ENCODE measurements around the gene GP5. TPM values are rescaled to one million over a fixed set of nuclear protein-coding genes. Genes with fewer than 3 reads are reported as not detected.

Gene GP5
- total RNA-seq, 2 donors from 2014 or later = 0.09 to 0.13 TPM

DNA sequence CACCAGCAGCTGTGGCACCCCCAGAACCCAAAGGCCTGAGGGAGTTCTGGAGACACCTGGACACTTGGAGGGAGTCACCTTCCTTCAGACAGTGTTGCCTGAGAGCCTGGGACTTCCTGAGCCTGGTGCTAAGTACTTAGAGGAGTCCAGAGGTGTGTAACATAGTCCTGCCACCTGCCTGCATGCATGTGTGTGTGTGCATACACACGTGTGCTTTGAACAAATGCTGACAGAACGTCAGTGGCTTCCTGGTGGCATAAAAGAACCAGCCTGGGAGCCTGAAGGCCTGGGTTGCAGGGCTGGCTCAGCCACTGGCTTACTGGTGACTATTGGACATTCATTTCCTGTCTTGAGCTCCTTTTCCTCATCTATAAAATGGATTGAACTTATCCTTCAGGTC lies 44.8 kb downstream of the GP5 start:
- Mint-ChIP-seq H3K27ac (no peak overlapping the region), H3K4me3 (no peak overlapping the region), H3K9me3 (no peaks in the 10 kb centered on the region), H3K27me3 (ENCODE audit: insufficient read depth) (peaks cover 38% of the 10 kb centered on the region), H3K4me1 (peaks cover 14% of the 10 kb centered on the region), H3K36me3 (ENCODE audit: low read depth) (no peaks in the 10 kb centered on the region)
- Histone ChIP-seq H3K4me3 (ENCODE audit: low read length) (no peak overlapping the region), H3K9me3 (ENCODE audit: control insufficient read depth, low read length) (no peaks in the 10 kb centered on the region), H3K4me1 (ENCODE audit: control insufficient read depth, insufficient read depth, low read length) (no peaks in the 10 kb centered on the region), H3K27ac (ENCODE audit: low read depth, low read length) (no peak overlapping the region), H3K36me3 (ENCODE audit: control insufficient read depth, insufficient read depth, low read length) (no peaks in the 10 kb centered on the region), H3K9ac (ENCODE audit: extremely low read depth, low read length, poor library complexity, severe bottlenecking) (no peak overlapping the region), H3K27me3 (ENCODE audit: control insufficient read depth, insufficient read depth, low read length, poor library complexity, severe bottlenecking) (peaks cover 13% of the 10 kb centered on the region)
- DNase-seq = no peak
- 83 to 89% methylated on average over 2 of the region's 2 CpGs for WGBS, 2 experiments (ENCODE audit: insufficient coverage in 1 of 2, insufficient read length in 1 of 2)
- no peak for TF ChIP-seq CTCF (conservative IDR thresholded peaks at IDR 0.05)

GRCh38 chr3:194352667-194353246 lies 46.3 kb downstream of the GP5 start:
- no peak overlapping the region for H3K4me3 Mint-ChIP-seq
- no peak for DNase-seq
- H3K27me3 Mint-ChIP-seq (ENCODE audit: insufficient read depth) = peaks cover 26% of the 10 kb centered on the region
- Histone ChIP-seq H3K9me3 (ENCODE audit: control insufficient read depth, low read length) (no peaks in the 10 kb centered on the region), H3K4me3 (ENCODE audit: low read length) (no peak overlapping the region), H3K27me3 (ENCODE audit: control insufficient read depth, insufficient read depth, low read length, poor library complexity, severe bottlenecking) (peaks cover 5% of the 10 kb centered on the region), H3K9ac (ENCODE audit: extremely low read depth, low read length, poor library complexity, severe bottlenecking) (no peak overlapping the region), H3K4me1 (ENCODE audit: control insufficient read depth, insufficient read depth, low read length) (no peaks in the 10 kb centered on the region), H3K27ac (ENCODE audit: low read depth, low read length) (no peak overlapping the region), H3K36me3 (ENCODE audit: control insufficient read depth, insufficient read depth, low read length) (no peaks in the 10 kb centered on the region)
- H3K27ac Mint-ChIP-seq = no peak overlapping the region
- H3K9me3 Mint-ChIP-seq = no peaks in the 10 kb centered on the region
- no peak for TF ChIP-seq CTCF (conservative IDR thresholded peaks at IDR 0.05)
- peaks cover 6% of the 10 kb centered on the region for H3K4me1 Mint-ChIP-seq
- 89 to 94% methylated on average over 9 to 10 of the region's 10 CpGs for WGBS, 2 experiments (ENCODE audit: insufficient coverage in 1 of 2, insufficient read length in 1 of 2)
- no peaks in the 10 kb centered on the region for H3K36me3 Mint-ChIP-seq (ENCODE audit: low read depth)

- Histone ChIP-seq H3K9me3 (ENCODE audit: control insufficient read depth, low read length) (no peaks in the 10 kb centered on the region), H3K27me3 (ENCODE audit: control insufficient read depth, insufficient read depth, low read length, poor library complexity, severe bottlenecking) (peaks cover 5% of the 10 kb centered on the region), H3K36me3 (ENCODE audit: control insufficient read depth, insufficient read depth, low read length) (no peaks in the 10 kb centered on the region), H3K9ac (ENCODE audit: extremely low read depth, low read length, poor library complexity, severe bottlenecking) (no peak overlapping the region), H3K4me3 (ENCODE audit: low read length) (no peak overlapping the region), H3K4me1 (ENCODE audit: control insufficient read depth, insufficient read depth, low read length) (no peaks in the 10 kb centered on the region), H3K27ac (ENCODE audit: low read depth, low read length) (no peak overlapping the region)
- TF ChIP-seq CTCF (conservative IDR thresholded peaks at IDR 0.05) = no peak
- Mint-ChIP-seq H3K4me3 (no peak overlapping the region), H3K36me3 (ENCODE audit: low read depth) (no peaks in the 10 kb centered on the region), H3K27me3 (ENCODE audit: insufficient read depth) (peaks cover 19% of the 10 kb centered on the region), H3K4me1 (peaks cover 6% of the 10 kb centered on the region), H3K27ac (no peak overlapping the region), H3K9me3 (no peaks in the 10 kb centered on the region)
- no peak for DNase-seq
- WGBS, 2 experiments (ENCODE audit: insufficient coverage in 1 of 2, insufficient read length in 1 of 2) = 90 to 94% methylated on average over 9 to 14 of the region's 14 CpGs
Observed at GRCh38 chr3:194351952-194352536, 47.0 kb downstream of the GP5 start.
